ENCODE results near the gene DCTN4. TPM values are rescaled to one million over a fixed set of nuclear protein-coding genes. Genes with fewer than 3 reads are reported as not detected.

DCTN4 gene
- 64.1 and 143 TPM in 2 replicates for total RNA-seq (2011; cell fraction: chromatin; rRNA removed; ENCODE audit: low replicate concordance)
- 28.9 and 49.2 TPM in 2 replicates for total RNA-seq (2011; cell fraction: nucleolus; rRNA removed)
- total RNA-seq (2011; cell fraction: nucleoplasm; rRNA removed), result 56.8 and 84.8 TPM in 2 replicates
- total RNA-seq (2014; rRNA removed), result 34.5 and 35.2 TPM in 2 replicates
- total RNA-seq (2014; rRNA removed; fragmentation: Illumina TruSeq; extraction: Trizol), result 51.0 and 56.8 TPM in 2 replicates
- total RNA-seq (2015; rRNA removed; fragmentation: Illumina TruSeq; extraction: Trizol), result 45.4 and 49.9 TPM in 2 replicates
- total RNA-seq (2021), result 57.0 and 64.8 TPM in 2 replicates
- 56.8 and 75.0 TPM in 2 replicates for polyA plus RNA-seq (2011; rRNA removed)
- polyA plus RNA-seq (2011; cell fraction: cytosol; rRNA removed), result 30.5 and 54.8 TPM in 2 replicates
- polyA plus RNA-seq (2011; cell fraction: nucleus; rRNA removed), result 48.6 and 85.0 TPM in 2 replicates
- 40.1 and 49.3 TPM in 2 replicates for polyA plus RNA-seq (2012)
- polyA plus RNA-seq (2014; fragmentation: Illumina TruSeq; extraction: Trizol), result 57.0 and 64.9 TPM in 2 replicates
- 10 to 100 TPM; 20.4 to 29.6 TPM for polyA plus RNA-seq (2014; fragmentation: Nextera tagmentation; extraction: Ambion mirVana)
- polyA plus RNA-seq (2014; rRNA removed), result 36.5 and 39.1 TPM in 2 replicates
- polyA minus RNA-seq (2011; rRNA and poly(A)+ RNA removed), result 78.1 and 119 TPM in 2 replicates
- polyA minus RNA-seq (2011; cell fraction: cytosol; rRNA and poly(A)+ RNA removed), result 39.0 and 51.9 TPM in 2 replicates
- 36.8 and 62.8 TPM in 2 replicates for polyA minus RNA-seq (2011; cell fraction: nucleus; rRNA and poly(A)+ RNA removed)
- percentile 92 among the genes with signal in this experiment for Bru-seq, nascent RNA
- BruChase-seq, experiment 1, labeled RNA remaining after a 2-hour chase, result percentile 93 among the genes with signal in this experiment
- BruChase-seq, experiment 2, labeled RNA remaining after a 6-hour chase, result percentile 93 among the genes with signal in this experiment
- long read RNA-seq, experiment 1, full-length matches to known transcripts, result 84 of 205 reads
- long read RNA-seq, experiment 1, partial matches to known transcripts, result 34 of 205 reads
- long read RNA-seq, experiment 1, other reads (novel, unspliced or antisense), result 87 of 205 reads
- long read RNA-seq, experiment 2, full-length matches to known transcripts, result 10 of 66 reads
- long read RNA-seq, experiment 2, partial matches to known transcripts, result 1 of 66 reads
- long read RNA-seq, experiment 2, other reads (novel, unspliced or antisense), result 55 of 66 reads
- long read RNA-seq, experiment 3, full-length matches to known transcripts, result 17 of 24 reads
- long read RNA-seq, experiment 3, partial matches to known transcripts, result 0 of 24 reads
- long read RNA-seq, experiment 3, other reads (novel, unspliced or antisense), result 7 of 24 reads

DNA sequence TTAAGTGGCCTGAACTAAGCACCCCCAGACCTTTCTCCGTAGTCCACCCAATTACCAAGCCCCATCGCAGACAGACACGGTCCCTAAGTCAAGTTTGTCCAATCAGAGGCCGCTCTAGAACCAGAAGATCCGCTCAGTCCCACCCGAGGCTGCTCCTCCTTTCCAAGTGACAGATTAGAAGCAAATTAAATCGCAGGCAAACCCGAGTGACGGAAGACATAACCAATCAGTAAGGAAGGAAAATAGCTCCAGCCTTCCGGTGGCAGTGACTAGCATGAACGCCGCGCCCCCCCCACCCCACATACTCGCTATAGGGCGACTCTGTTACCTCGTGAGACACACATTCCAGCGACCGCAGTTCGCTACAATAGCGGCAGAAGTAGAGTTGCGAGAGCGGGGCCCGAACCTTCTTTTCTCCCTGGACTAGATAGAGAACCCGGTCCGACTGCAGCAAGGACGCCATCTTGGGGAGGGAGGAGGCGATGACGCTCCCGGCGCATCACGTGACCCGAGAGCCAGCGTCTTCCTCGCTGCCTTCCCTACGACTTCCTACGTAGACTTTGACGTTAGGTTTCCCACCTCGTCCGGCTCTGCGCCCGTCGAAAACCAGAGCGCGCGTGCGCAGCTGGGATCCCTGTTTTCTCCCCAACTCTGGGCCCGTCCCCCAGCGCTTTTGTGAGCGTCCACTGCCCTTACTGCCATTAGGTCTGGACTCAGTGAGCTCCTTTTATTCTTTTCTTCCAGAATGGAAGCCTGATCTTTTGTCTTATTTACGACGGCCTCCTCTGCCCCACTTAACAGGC is at the start of gene DCTN4:
TSS of gene DCTN4 (minus strand) at position 487 of the 803 bp plus-strand sequence. CDS start at position 463, 24 bp downstream.
- Histone ChIP-seq H3K27ac (ENCODE audit: extremely low read depth, low read depth, low read length) (peak within 1 kb of the TSS; percentile 99), H2AFZ (ENCODE audit: low read depth, low read length) (peak within 1 kb of the TSS; percentile 99), H3K4me2 (ENCODE audit: insufficient read depth, low read length) (peak within 1 kb of the TSS; percentile 81), H4K20me1 (replicated peaks; ENCODE audit: control insufficient read depth, insufficient read depth, low read length) (no peaks in the 10 kb centered on the region), H3K9ac (ENCODE audit: insufficient read depth in 1 of 2, low read depth in 2 of 2, low read length in 2 of 2) (peak within 1 kb of the TSS; percentile 91 to 94), H3K4me1 (replicated peaks in 1 of 2; ENCODE audit: control insufficient read depth in 2 of 2, insufficient read depth in 2 of 2, low read length in 2 of 2) (peaks cover 4 to 24% of the 10 kb centered on the region in 2 experiments; a peak in 4 of 5 replicates), H3K27me3 (ENCODE audit: control insufficient read depth in 2 of 2, insufficient read depth in 2 of 2, low read length in 2 of 2) (no peaks in the 10 kb centered on the region), H3K9me1 (ENCODE audit: control insufficient read depth, insufficient read depth, low read length) (no peaks in the 10 kb centered on the region), H3K36me3 (ENCODE audit: control insufficient read depth, insufficient read depth, low read length) (peaks cover 30% of the 10 kb centered on the region), H3K9me3 (replicated peaks; ENCODE audit: control insufficient read depth, insufficient read depth, low read depth, low read length) (peaks cover 3% of the 10 kb centered on the region; the same call in 1 of the 2 replicates), H3K79me2 (ENCODE audit: control insufficient read depth, insufficient read depth, low read length) (peaks cover 42% of the 10 kb centered on the region), H3K4me3 (peak within 1 kb of the TSS; percentile 49)
- DNase-seq (ENCODE audit: extremely low read depth in 1 of 4, low spot score in 3 of 4) (peak; percentile 91 to 98 (median 94)), FAIRE-seq (peak; percentile 95), ATAC-seq (peak; percentile 92)
- 1% methylated on average over 41 of the region's 51 CpGs for WGBS (ENCODE audit: insufficient coverage, low coverage, missing lambda C conversion rate)
- in situ Hi-C loops (cut with MboI) (no loop called here), intact Hi-C loops (cut with micrococcal nuclease) (loop anchor here (5.0 kb wide), 1 partner anchor 56 kb away; the partner anchor contains the start of gene RBM22)
- no TSS peak for BruUV-seq (replicated peaks)
- ChIA-PET POLR2A (interaction anchor here (0.6 to 1.6 kb wide), 19 partner anchors 8 to 482 kb away, joined by 3 to 7 read pairs (median 4); partner anchors contain the start of genes RBM22 and SMIM3), CTCF (ENCODE audit: low intra/inter-chr PET ratio) (no interaction called here)
- peak; percentile 99 for TF ChIP-seq RAD51 (IDR thresholded peaks at IDR 0.05; ENCODE audit: borderline replicate concordance, low read depth)
- 0 out of 2 replicates have a peak, but pooled peaks have one; percentile 65 for TF ChIP-seq ZNF41 (CRISPR knock-in tag; conservative IDR thresholded peaks at IDR 0.05)
- TF ChIP-seq, protein P1, sequence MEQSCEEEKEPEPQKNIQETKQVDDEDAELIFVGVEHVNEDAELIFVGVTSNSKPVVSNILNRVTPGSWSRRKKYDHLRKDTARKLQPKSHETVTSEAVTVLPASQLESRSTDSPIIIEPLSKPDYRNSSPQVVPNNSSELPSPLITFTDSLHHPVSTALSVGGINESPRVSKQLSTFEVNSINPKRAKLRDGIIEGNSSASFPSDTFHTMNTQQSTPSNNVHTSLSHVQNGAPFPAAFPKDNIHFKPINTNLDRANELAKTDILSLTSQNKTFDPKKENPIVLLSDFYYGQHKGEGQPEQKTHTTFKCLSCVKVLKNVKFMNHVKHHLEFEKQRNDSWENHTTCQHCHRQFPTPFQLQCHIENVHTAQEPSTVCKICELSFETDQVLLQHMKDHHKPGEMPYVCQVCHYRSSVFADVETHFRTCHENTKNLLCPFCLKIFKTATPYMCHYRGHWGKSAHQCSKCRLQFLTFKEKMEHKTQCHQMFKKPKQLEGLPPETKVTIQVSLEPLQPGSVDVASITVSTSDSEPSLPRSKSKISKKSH (CRISPR knock-in tag; IDR thresholded peaks at IDR 0.05), result no peak
- no peak for TF ChIP-seq CAMTA2 (CRISPR knock-in tag; conservative IDR thresholded peaks at IDR 0.05)
- peak; percentile 97 for TF ChIP-seq ASH1L (IDR thresholded peaks at IDR 0.05; ENCODE audit: borderline replicate concordance, low read depth, partially characterized antibody)
- TF ChIP-seq NFIC (IDR thresholded peaks at IDR 0.05), result peak; percentile 59
- TF ChIP-seq KLF6 (CRISPR knock-in tag; IDR thresholded peaks at IDR 0.05; ENCODE audit: borderline replicate concordance), result peak; percentile 47; the same call in 1 of the 2 replicates
- TF ChIP-seq, protein P2, sequence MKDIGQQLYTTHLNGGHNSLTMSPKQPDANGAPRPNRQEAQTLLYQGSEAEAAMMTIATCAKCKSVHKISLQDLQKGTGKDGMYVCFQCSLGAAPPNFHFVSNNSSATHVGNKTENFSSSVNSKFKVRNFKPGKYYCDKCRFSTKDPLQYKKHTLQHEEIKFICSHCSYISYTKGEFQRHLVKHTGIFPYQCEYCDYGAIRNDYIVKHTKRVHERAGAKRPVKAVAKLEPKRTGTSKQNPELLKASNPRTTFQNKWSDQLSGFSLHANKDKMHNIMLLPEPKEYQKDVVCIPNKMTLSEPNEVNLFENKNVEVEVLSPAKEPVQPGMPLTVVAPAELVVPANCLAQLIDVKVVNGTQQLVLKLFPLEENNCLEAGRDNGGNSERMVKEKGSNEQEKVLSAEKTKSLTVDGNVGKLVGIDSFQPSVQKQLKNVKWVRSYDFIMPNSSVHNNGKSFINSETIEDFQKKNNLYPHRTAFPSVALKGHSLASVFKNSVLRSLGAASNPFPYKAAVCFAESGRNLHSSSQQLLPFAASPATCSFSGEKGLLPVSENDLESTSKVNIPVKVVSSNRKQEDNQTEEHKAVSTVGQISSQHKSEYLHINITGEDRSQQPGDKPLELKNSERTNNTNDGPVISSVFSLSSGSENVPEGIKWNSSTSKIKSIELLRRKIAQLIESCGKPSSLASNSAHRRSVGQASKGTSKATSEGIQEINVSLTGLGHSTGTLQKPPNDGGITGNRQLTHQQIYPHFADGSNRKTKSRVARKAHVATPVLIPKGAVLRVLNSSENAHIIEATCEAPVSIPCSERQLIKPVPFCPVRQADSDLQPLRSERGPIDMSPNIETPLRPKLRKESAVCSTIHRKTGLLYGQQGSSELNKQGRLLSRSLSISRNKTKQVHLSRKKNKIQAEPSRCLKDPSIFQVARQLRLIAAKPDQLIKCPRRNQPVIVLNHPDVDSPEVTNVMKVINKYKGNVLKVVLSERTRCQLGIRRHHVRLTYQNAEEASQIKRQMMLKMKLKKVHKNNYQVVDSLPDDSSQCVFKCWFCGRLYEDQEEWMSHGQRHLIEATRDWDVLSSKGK (CRISPR knock-in tag; IDR thresholded peaks at IDR 0.05), result no peak
- TF ChIP-seq ZBTB8A (IDR thresholded peaks at IDR 0.05; ENCODE audit: partially characterized antibody), result no peak
